GM21528 (cell line): ENCODE data around the gene CEL.

Experiments used
- ATAC-seq: cut with Tn5 transposase; IDR thresholded peaks from one replicate; pipeline ENCODE4 v1.9.1; 2021; ENCODE audit warnings: mild to moderate bottlenecking, moderate library complexity; ENCODE audit not compliant: unreplicated experiment, low FRiP score

Gene CEL

DNA sequence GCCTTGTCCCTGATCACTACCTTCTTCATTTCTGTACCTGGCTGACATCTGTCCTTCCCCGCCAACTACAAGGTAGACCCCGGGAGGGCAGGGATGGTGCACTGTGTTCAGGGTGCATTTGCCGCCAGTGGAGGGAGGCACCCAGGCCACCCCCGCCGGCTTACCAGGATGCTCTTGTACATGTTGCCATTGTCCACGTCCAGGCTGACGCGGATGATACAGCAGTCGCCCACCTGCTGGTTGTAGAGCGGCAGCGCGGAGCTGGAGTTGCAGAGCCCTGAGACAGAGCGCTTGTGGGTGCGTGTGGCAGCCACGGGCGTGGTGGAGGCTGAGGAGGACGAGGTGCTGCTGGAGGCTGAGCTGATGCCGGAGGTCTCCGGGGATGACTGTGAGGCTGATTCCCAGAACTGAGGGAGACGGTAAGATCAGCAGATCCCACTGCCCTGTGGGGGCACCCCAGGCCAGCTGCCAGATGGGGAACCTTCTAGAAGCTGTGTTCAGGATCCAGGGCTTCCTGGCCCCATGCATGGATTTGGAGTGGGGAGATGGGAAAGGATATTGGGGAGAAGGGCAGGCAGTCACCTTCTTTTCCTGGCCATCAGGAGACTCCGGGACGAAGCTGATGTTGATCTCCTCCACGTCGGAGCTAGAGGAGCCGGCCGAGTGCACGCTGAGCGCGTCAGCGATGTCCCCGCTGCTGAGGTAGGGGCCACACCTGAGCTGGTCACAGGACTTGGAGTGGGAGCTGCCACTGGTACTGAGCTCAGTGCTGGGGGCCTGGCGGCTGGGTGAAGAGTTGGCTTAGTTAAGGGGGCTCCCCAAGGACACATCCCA, 39.8 kb downstream of the CEL start:
- ATAC-seq = no peak

DNA sequence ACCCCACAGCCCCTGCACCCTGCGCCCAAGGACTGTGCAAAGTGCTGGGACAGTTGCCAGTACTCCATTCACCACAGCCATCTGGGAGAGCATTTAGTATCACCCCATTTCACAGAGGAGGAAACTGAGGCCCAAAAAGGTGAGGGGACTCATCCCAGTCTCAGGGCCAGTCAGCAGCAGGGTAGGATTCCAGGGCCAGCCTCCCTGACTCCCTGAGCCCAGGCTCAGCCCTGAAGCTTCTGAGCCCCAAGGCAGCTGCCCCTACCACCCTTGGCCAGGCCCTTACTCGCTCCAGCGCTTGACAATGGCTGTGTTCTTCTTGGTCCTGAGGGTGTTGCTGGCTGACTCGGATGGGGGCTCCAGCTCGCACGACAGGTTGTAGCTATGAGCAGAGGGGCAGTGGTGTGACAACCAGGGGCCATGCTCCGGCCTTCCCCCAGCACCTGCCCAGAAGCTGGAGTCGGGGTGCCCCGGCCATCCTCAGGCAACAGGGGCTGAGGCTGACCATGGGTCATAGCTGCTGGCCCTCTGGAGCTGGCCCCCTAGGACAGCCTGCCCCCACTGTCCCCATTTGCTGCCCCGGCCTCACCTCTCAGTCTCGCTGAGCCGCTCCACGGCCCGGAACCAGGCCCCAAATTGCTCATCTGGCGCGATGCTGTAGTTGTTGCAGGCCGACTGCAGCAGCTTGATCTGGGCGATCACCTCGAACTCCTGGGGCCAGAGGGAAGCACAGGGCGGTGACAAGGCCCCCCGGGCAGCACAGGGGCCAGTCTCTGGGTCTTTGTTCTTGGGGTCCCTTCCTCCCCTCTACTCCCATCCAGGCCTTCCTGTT, 40.6 kb downstream of the CEL start:
- ATAC-seq = no peak

DNA sequence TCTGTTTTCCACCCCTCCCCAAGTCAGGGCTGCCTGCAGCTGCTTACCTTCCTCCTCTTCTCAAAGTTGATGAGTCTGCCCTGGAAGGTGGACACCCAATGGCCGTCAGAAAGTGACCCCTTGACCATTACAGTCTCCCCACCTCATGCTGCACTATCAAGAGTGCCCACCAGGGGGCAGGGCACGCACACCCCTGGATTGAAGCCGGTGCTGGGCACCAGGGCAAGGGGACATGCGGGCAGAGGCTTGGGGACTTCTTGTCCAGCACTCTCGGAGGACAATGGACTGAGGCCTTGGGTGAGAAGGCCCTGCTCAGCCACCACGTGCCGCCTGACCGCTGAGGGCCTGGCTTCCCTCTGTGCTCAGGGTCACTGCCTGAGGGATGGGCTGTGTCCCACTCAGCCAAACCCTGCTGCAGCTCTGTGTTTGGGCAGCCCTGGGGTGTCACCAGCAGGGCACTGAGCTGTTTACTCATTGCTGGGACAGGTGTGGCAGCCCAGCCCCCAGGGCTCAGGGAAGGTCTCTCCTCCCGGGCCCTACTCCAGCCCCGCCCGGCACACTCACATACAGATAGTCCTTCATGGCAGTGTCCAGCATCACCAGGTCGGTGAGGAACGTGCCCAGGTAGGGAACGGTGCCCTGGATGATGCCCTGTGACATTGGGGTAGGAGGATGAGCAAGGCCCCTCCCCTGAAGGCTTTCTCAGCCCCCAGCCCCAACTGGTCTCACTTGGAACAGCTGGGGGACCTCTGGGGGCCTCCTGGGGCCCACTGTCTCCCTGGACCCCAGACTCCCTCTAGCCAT, 41.6 kb downstream of the CEL start:
- ATAC-seq = no peak

DNA sequence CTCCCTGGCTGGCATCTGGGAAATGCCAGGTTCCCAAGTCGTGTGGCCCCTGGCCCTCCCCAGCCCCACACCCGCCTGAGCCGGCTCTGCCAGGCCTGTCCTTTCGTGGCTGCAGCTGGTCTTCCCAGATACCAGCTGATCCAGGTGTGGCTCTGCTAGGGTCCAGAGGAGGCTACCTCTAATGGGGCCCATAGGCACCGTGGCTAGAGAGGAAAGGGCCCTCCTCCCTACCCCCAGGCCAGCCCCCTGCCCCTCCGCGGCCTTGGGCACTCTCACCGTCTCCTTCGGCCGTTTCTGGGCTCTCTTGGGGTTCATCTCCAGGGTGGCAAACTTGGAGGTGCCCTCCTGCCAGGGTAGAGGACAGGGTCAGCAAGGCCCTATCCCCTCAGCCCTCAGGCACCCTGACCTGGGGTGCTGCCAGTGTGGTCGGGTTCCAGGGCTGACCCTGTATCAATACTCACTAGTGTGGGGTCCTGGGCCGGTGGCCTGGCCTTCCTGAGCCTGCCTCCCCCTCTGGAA, 42.3 kb downstream of the CEL start:
- no peak for ATAC-seq

DNA sequence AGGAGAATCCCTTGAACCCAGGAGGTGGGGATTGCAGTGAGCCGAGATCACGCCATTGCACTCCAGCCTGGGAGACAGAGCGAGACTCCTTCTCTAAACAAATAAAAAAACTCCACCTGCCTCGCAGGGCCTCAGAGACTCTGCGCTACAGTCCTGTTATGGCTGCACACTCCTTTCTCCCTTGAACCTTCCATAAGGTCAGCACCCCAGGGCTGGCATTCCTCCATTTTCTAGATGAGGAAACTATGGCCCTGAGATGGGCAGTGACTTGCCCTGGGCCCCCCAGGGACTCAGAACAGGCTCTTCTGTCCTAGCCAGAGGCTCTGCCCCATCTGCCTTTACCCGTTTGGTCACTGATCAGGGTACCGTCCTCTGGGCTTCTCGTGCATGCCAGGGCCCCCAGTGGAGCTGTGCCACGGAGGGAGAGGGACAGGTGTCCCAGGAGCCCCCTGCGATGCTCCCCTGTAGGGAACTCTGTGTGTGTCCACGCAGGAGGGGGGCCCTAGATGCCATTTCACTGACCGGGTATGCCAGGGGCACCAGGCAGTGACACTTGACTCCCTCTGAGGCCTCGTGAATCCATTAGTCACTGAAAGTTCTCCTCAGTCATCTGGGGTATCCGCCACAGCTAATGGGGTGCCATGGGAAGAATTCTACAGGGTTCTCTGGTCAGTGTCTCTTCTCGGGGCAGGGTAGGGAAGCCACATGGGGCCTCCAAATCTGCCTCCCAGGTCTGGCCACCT, 43.1 kb downstream of the CEL start:
- ATAC-seq = no peak

DNA sequence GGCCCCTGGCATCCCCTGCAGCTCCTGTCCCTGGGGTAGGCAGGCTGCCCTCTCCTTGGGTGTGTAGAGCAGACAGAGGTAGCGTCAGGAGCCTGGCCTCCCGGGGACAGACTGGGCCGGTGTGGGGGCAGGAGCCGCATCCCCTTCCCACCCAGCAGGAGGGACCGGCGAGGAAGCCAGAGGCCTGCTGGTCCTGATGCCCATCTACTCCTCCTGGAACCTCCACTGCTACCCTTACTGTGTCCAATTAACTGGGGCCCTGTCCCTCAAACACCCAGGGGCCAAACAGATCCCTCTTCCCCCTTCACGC, 43.6 kb downstream of the CEL start:
- no peak for ATAC-seq

DNA sequence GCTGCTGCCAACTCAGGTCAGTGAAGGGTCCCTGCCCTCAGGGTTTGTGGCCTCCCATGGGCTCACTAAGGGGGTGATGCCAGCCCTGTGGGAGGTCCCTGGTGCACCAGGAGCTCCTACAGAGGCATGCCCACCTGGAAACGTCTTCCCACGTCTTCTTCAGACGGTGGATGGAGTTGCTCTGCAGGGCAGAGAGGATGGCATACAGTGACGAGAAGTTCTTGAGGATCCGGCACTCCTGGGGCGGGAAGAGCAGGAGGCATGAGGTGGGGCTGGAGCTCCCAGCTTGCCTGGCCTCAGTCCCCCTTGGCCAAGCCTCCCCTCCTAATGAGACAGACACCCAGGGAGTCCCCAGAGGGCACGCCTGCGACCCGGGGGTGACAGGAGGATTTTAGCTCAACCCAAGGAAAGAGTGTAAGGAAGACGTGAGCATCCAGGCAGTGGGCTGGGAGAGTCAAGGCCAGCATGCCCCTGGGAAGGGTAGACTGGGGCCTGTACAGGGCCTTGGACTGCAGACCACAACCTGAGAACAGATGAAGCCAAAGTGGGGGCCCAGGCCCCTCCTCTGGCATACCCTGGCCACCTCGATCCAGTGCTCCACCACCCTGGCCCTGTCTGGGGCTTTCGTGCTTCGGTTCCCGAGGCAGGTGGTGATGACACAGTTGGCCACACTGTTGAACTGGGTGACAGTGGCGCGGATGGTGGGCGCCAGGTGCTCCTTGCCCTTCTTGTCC, 44.9 kb downstream of the CEL start:
- ATAC-seq = no peak

DNA sequence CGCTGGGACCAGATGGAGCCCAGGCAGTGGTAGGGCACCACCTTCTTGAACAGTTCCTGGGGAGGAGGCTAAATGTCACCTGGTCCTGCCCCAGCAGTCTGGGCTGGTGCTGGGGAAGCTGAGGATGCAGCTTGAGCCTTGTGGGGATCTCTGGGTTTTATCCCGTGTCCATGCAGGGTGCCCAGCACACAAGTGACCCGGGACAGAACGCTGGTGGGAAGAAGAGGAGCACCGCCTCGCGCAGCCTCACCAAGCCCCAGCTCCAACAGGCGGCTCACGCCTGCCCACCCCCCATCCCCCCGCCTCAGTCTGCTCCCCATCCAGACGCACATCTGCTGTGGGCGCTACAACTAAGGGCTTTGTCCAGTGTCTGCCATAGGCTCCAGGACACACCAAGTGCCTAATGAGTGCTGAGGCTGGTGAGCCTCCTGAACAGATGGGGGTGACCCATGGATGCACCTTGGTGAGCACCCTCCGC, 45.5 kb downstream of the CEL start:
- no peak for ATAC-seq

DNA sequence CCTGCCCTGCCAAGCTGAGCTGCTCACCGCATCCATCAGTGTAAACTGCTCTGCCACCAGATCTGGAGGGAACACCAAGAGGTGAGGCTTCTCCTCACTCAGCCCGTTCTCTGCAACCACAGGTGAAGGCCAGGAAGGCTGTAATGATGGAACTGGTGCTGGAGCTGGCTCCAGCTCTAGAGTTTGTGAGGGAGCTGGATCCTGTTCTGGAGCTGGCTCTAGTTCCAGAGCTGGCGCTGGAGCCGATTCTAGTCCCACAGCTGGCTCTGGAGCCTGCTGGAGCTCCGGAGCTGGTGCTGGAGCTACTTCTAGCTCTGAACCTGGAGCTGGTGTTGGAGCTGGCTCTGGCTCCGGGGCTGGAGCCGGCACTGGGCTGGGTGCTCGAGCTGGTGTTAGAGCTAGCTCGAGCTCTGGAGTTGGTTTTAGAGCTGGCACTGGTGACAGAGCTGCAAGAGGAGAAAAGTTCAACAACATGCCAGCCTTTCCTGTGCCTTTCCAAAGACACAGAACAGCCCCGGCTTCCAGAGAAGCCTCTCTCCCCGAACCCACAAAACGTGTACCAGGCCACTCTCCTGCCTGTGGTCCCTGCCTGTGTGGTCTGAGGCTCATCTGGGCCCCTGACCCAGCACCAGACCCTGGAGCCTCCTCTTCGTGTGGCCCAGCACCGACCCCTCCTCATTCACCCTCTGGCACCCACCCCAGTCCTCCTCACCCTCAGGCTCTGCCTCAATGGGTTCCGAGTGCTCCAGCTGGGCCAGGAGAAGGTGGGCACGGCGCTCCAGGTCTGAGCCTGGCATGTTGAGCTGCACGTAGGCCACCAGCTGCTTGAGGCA, 46.4 kb downstream of the CEL start:
- no peak for ATAC-seq

DNA sequence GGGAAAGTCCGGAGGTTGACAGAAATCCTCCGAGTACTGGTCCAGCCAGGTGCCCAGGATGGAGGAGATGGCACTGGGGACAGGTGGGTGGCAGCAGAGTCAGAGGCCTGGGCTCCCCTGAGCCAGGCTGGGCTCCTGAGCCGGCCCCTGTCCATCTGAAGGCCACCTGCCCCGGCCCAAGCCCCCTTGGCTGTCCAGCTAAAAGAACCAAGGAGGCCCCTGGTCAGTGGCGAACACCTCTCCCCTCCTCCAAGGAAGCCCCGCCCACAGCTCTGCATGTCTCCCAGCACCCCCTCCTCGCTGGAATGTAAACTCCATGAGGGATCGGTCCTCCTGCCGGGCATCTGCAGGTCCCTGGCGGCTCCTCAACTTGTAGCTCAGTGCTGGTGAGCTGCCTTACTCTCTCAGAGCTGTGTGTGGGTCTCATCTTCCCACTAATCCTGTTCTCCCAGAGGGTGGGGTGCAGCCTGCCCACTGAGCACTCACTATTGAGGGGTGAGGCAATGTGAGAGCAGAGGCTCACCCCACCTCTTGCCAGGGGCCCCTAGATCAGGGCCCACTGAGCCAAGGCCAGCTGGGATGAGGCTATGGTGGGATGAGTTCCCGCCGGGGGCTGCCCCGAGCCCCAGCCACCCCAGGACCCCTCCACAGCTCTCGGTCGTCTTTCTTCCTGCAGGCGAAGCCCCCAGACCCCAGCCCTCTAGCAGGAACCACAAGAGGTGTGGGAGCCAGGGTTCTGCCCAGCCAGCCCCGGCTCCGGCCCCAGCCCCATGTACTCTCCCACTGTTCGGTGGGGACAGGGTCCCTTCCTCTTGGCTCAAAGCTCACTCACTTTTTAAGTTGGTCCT, 47.2 kb downstream of the CEL start:
- no peak for ATAC-seq

DNA sequence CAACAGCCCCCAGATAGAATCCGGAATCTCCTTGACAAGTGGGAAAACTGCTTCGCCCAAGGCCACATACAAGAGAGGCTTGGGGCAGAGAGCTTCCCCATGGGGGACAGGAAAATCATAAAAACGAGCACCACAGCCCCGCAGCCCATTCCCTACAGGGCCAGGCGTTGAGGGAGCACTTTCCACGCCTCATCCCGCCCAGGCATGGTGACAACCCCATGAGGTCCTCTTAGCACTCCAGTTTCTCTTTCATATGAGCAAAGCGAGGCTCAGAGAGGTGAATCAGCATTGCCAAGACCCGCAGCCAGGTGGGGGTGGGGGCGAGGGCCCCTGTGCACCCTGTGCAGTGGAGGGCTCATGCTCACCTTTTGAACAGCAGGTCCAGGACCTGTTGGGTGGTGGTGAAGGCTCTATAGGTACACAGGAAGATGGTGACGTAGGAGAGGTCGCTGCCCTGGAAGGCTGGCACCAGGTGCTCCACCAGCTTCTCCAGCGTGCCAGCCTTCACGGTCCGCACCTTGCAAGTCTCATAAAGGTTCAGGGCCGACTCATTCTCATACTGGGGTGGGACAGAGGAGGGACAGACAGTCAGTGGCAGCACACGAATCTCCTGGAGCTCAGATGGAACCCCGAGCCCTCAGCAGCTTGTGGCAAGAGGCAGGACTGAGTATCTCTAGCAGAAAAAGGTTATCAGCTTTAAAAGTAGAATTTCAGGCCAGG, 48.3 kb downstream of the CEL start:
- ATAC-seq = no peak

DNA sequence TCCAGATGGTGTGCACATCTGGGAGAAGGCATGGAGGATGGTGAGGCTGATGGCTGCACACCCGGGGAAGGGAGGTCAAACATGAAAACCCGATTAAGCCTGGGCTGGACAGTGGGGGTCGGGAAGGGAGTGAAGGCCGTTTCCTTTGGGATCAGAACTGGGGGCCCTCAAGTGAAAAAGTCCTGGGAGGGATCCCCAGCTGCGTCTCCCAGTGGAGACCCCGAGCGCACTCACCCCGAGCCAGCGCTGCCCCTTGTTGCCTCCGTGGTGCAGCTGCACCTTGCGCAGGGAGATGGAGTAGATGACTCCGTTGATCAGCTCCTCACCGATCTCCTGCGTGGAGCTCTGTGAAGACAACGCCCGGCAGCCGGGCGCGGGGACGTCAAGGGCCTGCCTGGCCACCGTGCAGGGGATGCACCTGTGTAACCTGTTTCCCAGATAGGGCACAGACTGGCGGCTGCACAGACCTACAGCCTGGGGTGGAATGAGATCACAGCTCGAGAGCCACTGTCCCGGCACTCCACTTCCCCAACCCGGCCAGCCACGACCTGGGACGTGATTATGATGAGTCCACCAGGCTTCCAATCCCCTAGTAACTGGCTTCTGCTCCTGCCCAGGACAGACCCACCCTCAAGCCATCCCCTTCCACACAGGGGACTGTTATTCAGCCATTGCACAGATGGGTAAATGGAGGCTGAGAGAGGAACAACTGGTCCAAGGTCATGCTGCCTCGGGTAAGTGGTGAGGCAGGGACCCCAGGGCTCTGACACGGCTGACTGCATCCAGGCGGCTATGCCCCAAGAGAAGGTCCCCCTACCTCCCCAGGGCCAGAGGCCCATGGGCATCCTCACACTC, 50.3 kb downstream of the CEL start:
- ATAC-seq = no peak

DNA sequence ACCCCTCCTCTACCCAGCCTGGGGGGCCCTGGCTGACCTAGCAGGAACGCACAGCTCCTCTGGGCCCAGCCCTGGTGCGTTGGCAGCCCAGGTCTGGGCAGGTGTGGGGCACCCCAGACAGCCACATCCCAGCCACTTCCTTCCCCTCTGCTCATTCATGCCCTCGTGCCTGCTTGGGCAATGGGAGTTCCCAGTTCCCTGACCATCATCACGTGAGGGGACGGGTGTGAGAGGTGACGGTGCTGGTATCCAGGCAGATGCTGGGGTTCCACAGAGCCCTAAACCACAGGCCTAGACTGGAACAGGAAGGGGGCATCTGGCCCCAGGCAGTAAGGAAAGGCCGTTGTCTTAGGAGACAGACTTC, 50.9 kb downstream of the CEL start:
- no peak for ATAC-seq

DNA sequence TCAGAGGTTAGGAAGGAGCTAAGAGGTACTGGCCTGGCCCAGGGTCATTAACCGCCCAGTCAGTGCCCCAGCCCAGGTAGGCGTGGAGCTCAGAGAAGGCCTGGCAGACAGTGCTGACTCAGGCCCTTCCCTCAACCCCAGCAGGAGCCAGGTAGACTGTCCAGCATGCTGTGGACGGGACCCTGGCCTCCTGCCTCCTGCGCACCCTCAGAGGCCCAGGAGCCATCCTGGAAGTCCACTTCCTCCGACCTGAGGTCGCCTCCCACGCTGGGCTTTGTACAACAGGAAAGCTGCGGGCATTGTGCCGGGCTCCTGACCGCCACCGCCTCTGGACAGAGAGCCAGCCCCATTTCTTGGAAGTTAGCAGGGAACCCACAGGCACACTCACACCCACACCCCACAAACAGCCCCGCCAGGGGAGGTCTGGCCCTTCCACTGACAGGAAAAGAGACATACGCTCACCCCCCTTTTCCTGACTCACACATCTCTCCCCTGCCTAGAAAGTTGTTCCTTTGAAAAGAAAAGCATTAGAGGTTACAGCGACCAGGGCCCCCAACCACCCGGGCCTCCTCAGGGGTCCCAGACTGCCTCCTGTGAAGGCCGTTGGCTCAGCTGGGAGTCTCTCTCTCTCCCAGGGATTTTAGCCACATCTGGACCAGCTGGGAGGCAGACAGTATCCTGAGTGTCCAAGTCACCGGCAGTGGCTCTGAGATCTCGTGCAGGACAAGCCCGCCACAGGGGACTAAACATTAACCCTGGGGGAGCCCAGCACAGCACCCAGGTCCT, 51.6 kb downstream of the CEL start:
- ATAC-seq = no peak
